IMR-90 (cell line): ENCODE data around the gene SCTR. TPM values are rescaled to one million over a fixed set of nuclear protein-coding genes. Genes with fewer than 3 reads are reported as not detected.

Experiments used
- ATAC-seq: fragments of 200-7000 bp; cut with Tn5 transposase; 2 replicates; pipeline ENCODE4 v1.9.1; 2020; ENCODE audit warnings: low read depth, mild to moderate bottlenecking, moderate library complexity
- BruUV-seq: library from RNA; stranded (reverse); fragments of 400-500 nt; replicated peaks from 2 replicates; lab custom pipeline; 2021; lab: Mats Ljungman, UMichigan
- CTCF ChIA-PET: fragments of 300-600 bp; formaldehyde crosslinking; extraction: SDS; loops from one replicate; lab custom pipeline; 2021; ENCODE audit warnings: antibody characterized with exemption; lab: Yijun Ruan, JAX
- POLR2A ChIA-PET: fragments of 300-600 bp; sonication (Branson Sonifier 250); formaldehyde crosslinking; loops from one replicate; lab custom pipeline; 2022; ENCODE audit warnings: antibody characterized with exemption; ENCODE audit not compliant: unreplicated experiment; lab: Charles Lee
- DNase-seq: peaks from one replicate; pipeline ENCODE4 v3.0.0; 2013
- H2AFZ ChIP-seq: replicated peaks from 2 replicates; pipeline ENCODE3; 2013; ENCODE audit warnings: low read length, mild to moderate bottlenecking; ENCODE audit not compliant: poor library complexity
- H2AK5ac ChIP-seq: 2 replicates; pipeline ENCODE4 v1.6.1; 2013; ENCODE audit warnings: low read depth, low read length, inconsistent platforms
- H2AK9ac ChIP-seq: replicated peaks from 2 replicates; pipeline ENCODE3; 2013; ENCODE audit warnings: mild to moderate bottlenecking, low read depth, low read length, moderate library complexity; ENCODE audit not compliant: poor library complexity
- H2BK120ac ChIP-seq: 2 replicates; pipeline ENCODE4 v1.6.1; 2013; ENCODE audit warnings: low read depth, low read length, inconsistent platforms
- H2BK15ac ChIP-seq: 3 replicates; pipeline ENCODE4 v1.6.1; 2013; ENCODE audit warnings: low read depth, low read length, inconsistent platforms
- H2BK20ac ChIP-seq: 2 replicates; pipeline ENCODE4 v1.6.1; 2013; ENCODE audit warnings: low read depth, mild to moderate bottlenecking, inconsistent platforms, low read length, moderate library complexity
- H2BK5ac ChIP-seq: 2 replicates; pipeline ENCODE4 v1.6.1; 2013; ENCODE audit warnings: mild to moderate bottlenecking, low read depth, low read length, inconsistent platforms; ENCODE audit not compliant: poor library complexity, severe bottlenecking
- H3K14ac ChIP-seq: replicated peaks from 2 replicates; pipeline ENCODE4 v1.6.1; 2013; ENCODE audit warnings: low read depth, low read length, inconsistent platforms
- H3K18ac ChIP-seq: 2 replicates; pipeline ENCODE4 v1.6.1; 2013; ENCODE audit warnings: low read depth, low read length, control low read depth
- H3K23ac ChIP-seq: 2 replicates; pipeline ENCODE4 v1.6.1; 2013; ENCODE audit warnings: low read depth, low read length, inconsistent platforms
- H3K27ac ChIP-seq: 2 replicates; pipeline ENCODE4 v1.5.1; 2013; ENCODE audit warnings: mild to moderate bottlenecking, control low read depth, low read length; ENCODE audit not compliant: insufficient read depth
- H3K27me3 ChIP-seq: 2 replicates; pipeline ENCODE4 v1.6.1; 2013; ENCODE audit warnings: low read length; ENCODE audit not compliant: control insufficient read depth, insufficient read depth
- H3K36me3 ChIP-seq: 2 replicates; pipeline ENCODE4 v1.6.1; 2013; ENCODE audit warnings: low read length, mixed read lengths; ENCODE audit not compliant: control insufficient read depth, insufficient read depth
- H3K4ac ChIP-seq: 2 replicates; pipeline ENCODE4 v1.6.1; 2013; ENCODE audit warnings: low read depth, low read length, inconsistent platforms
- H3K4me1 ChIP-seq: 2 replicates; pipeline ENCODE4 v1.6.1; 2013; ENCODE audit warnings: low read length, mixed read lengths; ENCODE audit not compliant: control insufficient read depth, insufficient read depth
- H3K4me2 ChIP-seq: 2 replicates; pipeline ENCODE4 v1.6.1; 2013; ENCODE audit warnings: low read depth, mild to moderate bottlenecking, control low read depth, low read length, moderate library complexity
- H3K4me3 ChIP-seq: 2 replicates; pipeline ENCODE4 v1.5.1; 2013; ENCODE audit warnings: low read depth, mild to moderate bottlenecking, control low read depth, low read length, moderate library complexity; ENCODE audit not compliant: insufficient read depth
- H3K56ac ChIP-seq: 2 replicates; pipeline ENCODE4 v1.6.1; 2013; ENCODE audit warnings: low read length, inconsistent platforms; ENCODE audit not compliant: insufficient read depth; ENCODE audit errors: extremely low read depth
- H3K79me1 ChIP-seq, 2 experiments: 2 replicates each; pipeline ENCODE4 v1.6.1; 2013; ENCODE audit warnings: low read length in 2 of 2, inconsistent platforms in 1 of 2, low read depth in 1 of 2
- H3K9ac ChIP-seq: 2 replicates; pipeline ENCODE4 v1.6.1; 2013; ENCODE audit warnings: low read depth, low read length, control low read depth
- H3K9me1 ChIP-seq: 2 replicates; pipeline ENCODE4 v1.6.1; 2013; ENCODE audit warnings: low read length, inconsistent platforms; ENCODE audit not compliant: insufficient read depth
- H3K9me3 ChIP-seq: 2 replicates; pipeline ENCODE4 v1.6.1; 2013; ENCODE audit warnings: low read length; ENCODE audit not compliant: control insufficient read depth, insufficient read depth
- H4K20me1 ChIP-seq: 2 replicates; pipeline ENCODE4 v1.6.1; 2013; ENCODE audit warnings: low read length, inconsistent platforms; ENCODE audit not compliant: insufficient read depth
- H4K5ac ChIP-seq: 2 replicates; pipeline ENCODE4 v1.6.1; 2013; ENCODE audit warnings: mild to moderate bottlenecking, low read depth, low read length, control low read depth
- H4K8ac ChIP-seq, 2 experiments: 2 replicates each; pipeline ENCODE4 v1.6.1; 2013; ENCODE audit warnings: low read depth in 2 of 2, low read length in 2 of 2, control low read depth in 1 of 2, inconsistent platforms in 1 of 2
- H4K91ac ChIP-seq: 2 replicates; pipeline ENCODE4 v1.6.1; 2013; ENCODE audit warnings: low read depth, low read length, inconsistent platforms; ENCODE audit not compliant: insufficient read depth
- CHD1 ChIP-seq: IDR thresholded peaks from 2 replicates; pipeline ENCODE4 v1.6.1; 2012; ENCODE audit warnings: low read depth, low read length, improper control_type of control experiment
- CTCF ChIP-seq: conservative IDR thresholded peaks from 2 replicates; pipeline ENCODE4 v1.5.1; 2012; ENCODE audit warnings: mild to moderate bottlenecking, low read depth, low read length, improper control_type of control experiment
- FOS ChIP-seq: fragments of 150-350 bp; IDR thresholded peaks from 2 replicates; pipeline ENCODE4 v1.6.1; 2016; ENCODE audit warnings: low read depth, low read length
- MAFK ChIP-seq: IDR thresholded peaks from 2 replicates; pipeline ENCODE4 v1.6.1; 2012; ENCODE audit warnings: low read depth, low read length, improper control_type of control experiment
- POLR2A ChIP-seq: IDR thresholded peaks from 2 replicates; pipeline ENCODE4 v1.6.1; 2012; ENCODE audit warnings: mild to moderate bottlenecking, low read depth, low read length
- USF2 ChIP-seq: fragments of 150-350 bp; IDR thresholded peaks from 2 replicates; pipeline ENCODE4 v1.6.1; 2017; ENCODE audit warnings: mild to moderate bottlenecking, antibody characterized with exemption, low read length, low read depth
- WGBS, 2 experiments: methylation state at CpG; one replicate each; pipeline versions ENCODE4 v1.1.5 to v1.1.7; 2013; ENCODE audit warnings: missing lambda C conversion rate in 2 of 2; ENCODE audit not compliant: insufficient read length in 1 of 2; ENCODE audit errors: extremely low coverage in 2 of 2; 5-methylcytosine and 5-hydroxymethylcytosine counted together
- dilution Hi-C: fragments of 300-500 bp; cut with HindIII; formaldehyde crosslinking; loops from one replicate; pipeline ENCODE4 v1.14.3; 2018; ENCODE audit warnings: low sequenced_read_pairs; ENCODE audit not compliant: unreplicated experiment
- in situ Hi-C: fragments of 300-500 bp; cut with MboI; formaldehyde crosslinking; loops from 3 replicates; pipeline ENCODE4 v1.14.3; 2019; ENCODE audit warnings: low sequenced_read_pairs, inconsistent platforms, mixed read lengths
- intact Hi-C: fragments of 100-400 bp; cut with micrococcal nuclease; formaldehyde crosslinking; loops from 2 replicates; pipeline ENCODE4 v1.10.0; 2022
- polyA plus RNA-seq, 3 experiments: library from polyadenylated mRNA; depleted of rRNA; stranded (reverse); fragments of >200 nt; gene quantifications; 2 replicates each; pipeline ENCODE4 v1.2.3, GENCODE V29; 2012; ENCODE audit warnings: low replicate concordance in 1 of 3
- total RNA-seq: library from RNA; depleted of rRNA; stranded (reverse); fragments of >200 nt; gene quantifications from 2 replicates; pipeline ENCODE4 v1.2.3, GENCODE V29; 2012

SCTR gene
- total and polyA plus RNA-seq, 2 of the 4 experiments (the other 2 are of a cell fraction): not detected

- Histone ChIP-seq H3K9ac (no peak overlapping the region), H4K5ac (no peak overlapping the region), H3K27me3 (peaks cover 12% of the 10 kb centered on the region), H2BK15ac (no peak overlapping the region), H3K27ac (no peak overlapping the region), H3K4ac (no peak overlapping the region), H2BK120ac (no peak overlapping the region), H2BK5ac (no peak overlapping the region), H3K9me3 (no peaks in the 10 kb centered on the region), H2AK9ac (no peak overlapping the region), H3K4me1 (no peaks in the 10 kb centered on the region), H3K14ac (no peak overlapping the region), H4K8ac (no peak overlapping the region), H3K9me1 (no peaks in the 10 kb centered on the region), H3K18ac (no peak overlapping the region), H3K79me1 (no peaks in the 10 kb centered on the region), H4K20me1 (no peaks in the 10 kb centered on the region), H2AFZ (peak overlapping the region; percentile 59), H3K4me3 (no peak overlapping the region), H3K23ac (no peak overlapping the region), H2BK20ac (no peak overlapping the region), H3K4me2 (no peak overlapping the region), H2AK5ac (no peak overlapping the region), H4K91ac (no peak overlapping the region), H3K36me3 (no peaks in the 10 kb centered on the region), H3K56ac (no peak overlapping the region)
- WGBS, 2 experiments: 90% methylated on average over 3 of the region's 9 CpGs; no CpG with 5 or more reads in 1 of the 2 experiments
- intact Hi-C loops: no loop called here
- no TSS peak for BruUV-seq
- in situ Hi-C loops: no loop called here
- dilution Hi-C loops: no loop called here
- POLR2A ChIA-PET: no interaction called here
- no peak for TF ChIP-seq CHD1
- TF ChIP-seq CTCF: no peak
- TF ChIP-seq POLR2A: no peak
- no peak for TF ChIP-seq USF2
- TF ChIP-seq MAFK: no peak
- TF ChIP-seq FOS: no peak
- DNase-seq (no peak), ATAC-seq (no peak)
- CTCF ChIA-PET: interaction anchor here (0.6 kb wide), 1 partner anchor 21 kb away, joined by 5 read pairs; no protein-coding TSS in a partner anchor
Measured at GRCh38 chr2:119451336-119452050, 72.8 kb downstream of the SCTR start.
